ENCODE data around the gene SORT1. TPM values are rescaled to one million over a fixed set of nuclear protein-coding genes. Genes with fewer than 3 reads are reported as not detected.
A peak's percentile ranks its signal among the peaks of the same experiment; 100 is the strongest.

Gene SORT1
- total and polyA plus RNA-seq, 4 donors, result 39.0 to 135 (median 57.4) TPM

GRCh38 chr1:109373126-109373525, 24.6 kb downstream of the SORT1 start:
- no peaks in the 10 kb centered on the region for H3K9me3 ChIP-seq (ENCODE audit: control insufficient read depth in 4 of 4, insufficient read depth in 3 of 4, low read length in 3 of 4)
- no peak for TF ChIP-seq CTCF (IDR thresholded peaks at IDR 0.05; ENCODE audit: control extremely low read depth, extremely low read depth)
- no peak overlapping the region for H3K27ac ChIP-seq (ENCODE audit: low read depth in 1 of 2, low read length in 1 of 2)
- H3K4me1 ChIP-seq (ENCODE audit: control insufficient read depth in 5 of 5, insufficient read depth in 5 of 5, low read length in 5 of 5), result peaks cover 7 to 15% (median 8%) of the 10 kb centered on the region in 5 donors
- no peak overlapping the region for H3K9ac ChIP-seq (ENCODE audit: insufficient read depth in 1 of 2, low read length in 2 of 2)
- peaks cover 0 to 3% (median 0%) of the 10 kb centered on the region in 4 donors for H3K36me3 ChIP-seq (ENCODE audit: control insufficient read depth in 4 of 4, insufficient read depth in 4 of 4, low read length in 4 of 4)
- H3K27me3 ChIP-seq (ENCODE audit: control insufficient read depth in 3 of 3, insufficient read depth in 3 of 3, low read length in 2 of 3), result no peaks in the 10 kb centered on the region
- no peak overlapping the region for H3K4me3 ChIP-seq
- no peak for ATAC-seq (ENCODE audit: insufficient read depth, low FRiP score)
- WGBS, 2 donors, result 55 to 59% methylated on average over 5 of the region's 5 CpGs
- DNase-seq, result no peak

- H3K27ac ChIP-seq (ENCODE audit: low read depth in 1 of 2, low read length in 1 of 2), result peak overlapping the region in 1 of 2 donors; percentile 95
- H3K9ac ChIP-seq (ENCODE audit: insufficient read depth in 1 of 2, low read length in 2 of 2), result no peak overlapping the region
- ATAC-seq (ENCODE audit: insufficient read depth, low FRiP score), result no peak
- WGBS, 2 donors, result 89 to 91% methylated on average over 6 of the region's 6 CpGs
- no peak for TF ChIP-seq CTCF (IDR thresholded peaks at IDR 0.05; ENCODE audit: control extremely low read depth, extremely low read depth)
- no peaks in the 10 kb centered on the region for H3K27me3 ChIP-seq (ENCODE audit: control insufficient read depth in 3 of 3, insufficient read depth in 3 of 3, low read length in 2 of 3)
- no peak for DNase-seq
- peaks cover 0 to 6% (median 2%) of the 10 kb centered on the region in 4 donors for H3K36me3 ChIP-seq (ENCODE audit: control insufficient read depth in 4 of 4, insufficient read depth in 4 of 4, low read length in 4 of 4)
- no peak overlapping the region for H3K4me3 ChIP-seq
- H3K9me3 ChIP-seq (ENCODE audit: control insufficient read depth in 4 of 4, insufficient read depth in 3 of 4, low read length in 3 of 4), result no peaks in the 10 kb centered on the region
- H3K4me1 ChIP-seq (ENCODE audit: control insufficient read depth in 5 of 5, insufficient read depth in 5 of 5, low read length in 5 of 5), result peaks cover 7 to 15% (median 8%) of the 10 kb centered on the region in 5 donors
These were observed 25.4 kb downstream of the SORT1 start for GRCh38 chr1:109372281-109372680.

- no peaks in the 10 kb centered on the region for H3K9me3 ChIP-seq (ENCODE audit: control insufficient read depth in 4 of 4, insufficient read depth in 3 of 4, low read length in 3 of 4)
- H3K9ac ChIP-seq (ENCODE audit: insufficient read depth in 1 of 2, low read length in 2 of 2), result no peak overlapping the region
- H3K4me3 ChIP-seq, result no peak overlapping the region
- no peak for TF ChIP-seq CTCF (IDR thresholded peaks at IDR 0.05; ENCODE audit: control extremely low read depth, extremely low read depth)
- H3K36me3 ChIP-seq (ENCODE audit: control insufficient read depth in 4 of 4, insufficient read depth in 4 of 4, low read length in 4 of 4), result peaks cover 0 to 13% (median 6%) of the 10 kb centered on the region in 4 donors
- peaks cover 7 to 15% (median 8%) of the 10 kb centered on the region in 5 donors for H3K4me1 ChIP-seq (ENCODE audit: control insufficient read depth in 5 of 5, insufficient read depth in 5 of 5, low read length in 5 of 5)
- 17 to 24% methylated on average over 4 of the region's 4 CpGs for WGBS, 2 donors
- peak in 1 of 3 donors; percentile 43 for DNase-seq
- ATAC-seq (ENCODE audit: insufficient read depth, low FRiP score), result peak; percentile 74
- no peaks in the 10 kb centered on the region for H3K27me3 ChIP-seq (ENCODE audit: control insufficient read depth in 3 of 3, insufficient read depth in 3 of 3, low read length in 2 of 3)
- peak overlapping the region; percentile 75 to 95 for H3K27ac ChIP-seq (ENCODE audit: low read depth in 1 of 2, low read length in 1 of 2)
These were observed 26.4 kb downstream of the SORT1 start for GRCh38 chr1:109371341-109371739.
